Activated naive CD4-positive, alpha-beta T cell treated with anti-CD3 and anti-CD28 coated beads, Interleukin-2, amount 50 U/mL, for 72 hours (primary cell): Measurements from ENCODE around the gene RIT2. TPM values are rescaled to one million over a fixed set of nuclear protein-coding genes. Genes with fewer than 3 reads are reported as not detected.

ENCODE experiments used
- ATAC-seq, 2 donors: fragments of 150-1000 bp; cut with Tn5 transposase; 2 replicates each; pipeline ENCODE4 v1.10.0; 2021; ENCODE audit warnings: mild to moderate bottlenecking in 2 of 2, moderate library complexity in 2 of 2
- DNase-seq, 2 donors: peaks; one replicate each; pipeline ENCODE4 v3.0.0; 2021 to 2022; ENCODE audit warnings: low spot score in 2 of 2
- H3K27ac Mint-ChIP-seq, 2 donors: one replicate each; pipeline ENCODE4 v1.8.0; 2022; ENCODE audit warnings: mild to moderate bottlenecking in 2 of 2, mixed read lengths in 2 of 2
- H3K36me3 Mint-ChIP-seq, 2 donors: one replicate each; pipeline ENCODE4 v1.8.0; 2022; ENCODE audit warnings: mixed read lengths in 2 of 2
- H3K9me3 Mint-ChIP-seq, 2 donors: one replicate each; pipeline ENCODE4 v1.8.0; 2022; ENCODE audit warnings: mixed read lengths in 2 of 2
- total RNA-seq, 2 donors: library from RNA; stranded (reverse); gene quantifications; one replicate each; pipeline ENCODE4 v1.2.3, GENCODE V29; 2022

Gene RIT2
- total RNA-seq, 2 donors from 2014 or later = not detected

- Mint-ChIP-seq H3K36me3 (no peaks in the 10 kb centered on the region), H3K9me3 (peaks cover 0 to 7% of the 10 kb centered on the region in 2 donors), H3K27ac (no peak overlapping the region)
- ATAC-seq (no peak), DNase-seq (no peak)
Measured at GRCh38 chr18:43049021-43049420, 66.5 kb downstream of the RIT2 start.

- no peak overlapping the region for H3K27ac Mint-ChIP-seq
- H3K9me3 Mint-ChIP-seq = peaks cover 4 to 5% of the 10 kb centered on the region in 2 donors
- DNase-seq (no peak), ATAC-seq (no peak)
- H3K36me3 Mint-ChIP-seq = no peaks in the 10 kb centered on the region
Measured at GRCh38 chr18:43046322-43046721, 69.2 kb downstream of the RIT2 start.

- DNase-seq (no peak), ATAC-seq (no peak)
- peaks cover 14% of the 10 kb centered on the region in 2 donors for H3K9me3 Mint-ChIP-seq
- H3K27ac Mint-ChIP-seq = no peak overlapping the region
- H3K36me3 Mint-ChIP-seq = no peaks in the 10 kb centered on the region
Measured at GRCh38 chr18:43043626-43044025, 71.9 kb downstream of the RIT2 start.

GRCh38 chr18:43040281-43040680 lies 75.2 kb downstream of the RIT2 start:
- ATAC-seq (no peak), DNase-seq (no peak)
- peaks cover 21 to 25% of the 10 kb centered on the region in 2 donors for H3K9me3 Mint-ChIP-seq
- H3K36me3 Mint-ChIP-seq = no peaks in the 10 kb centered on the region
- H3K27ac Mint-ChIP-seq = no peak overlapping the region

- H3K9me3 Mint-ChIP-seq = peaks cover 21 to 24% of the 10 kb centered on the region in 2 donors
- no peaks in the 10 kb centered on the region for H3K36me3 Mint-ChIP-seq
- ATAC-seq = no peak
- H3K27ac Mint-ChIP-seq = no peak overlapping the region
- DNase-seq = no peak
Measured at GRCh38 chr18:43034683-43035500, 80.6 kb downstream of the RIT2 start.

GRCh38 chr18:43031169-43031568 lies 84.3 kb downstream of the RIT2 start:
- Mint-ChIP-seq H3K27ac (no peak overlapping the region), H3K9me3 (peaks cover 15 to 20% of the 10 kb centered on the region in 2 donors), H3K36me3 (no peaks in the 10 kb centered on the region)
- DNase-seq = no peak
- ATAC-seq = no peak

GRCh38 chr18:43029414-43029813 lies 86.1 kb downstream of the RIT2 start:
- H3K9me3 Mint-ChIP-seq = peaks cover 2 to 7% of the 10 kb centered on the region in 2 donors
- no peak overlapping the region for H3K27ac Mint-ChIP-seq
- ATAC-seq = no peak

GRCh38 chr18:43022874-43023273 lies 92.6 kb downstream of the RIT2 start:
- no peak overlapping the region for H3K27ac Mint-ChIP-seq
- ATAC-seq = no peak
- H3K9me3 Mint-ChIP-seq = peaks cover 8 to 18% of the 10 kb centered on the region in 2 donors
- no peak for DNase-seq
- no peaks in the 10 kb centered on the region for H3K36me3 Mint-ChIP-seq

More at GRCh38 chr18:43029414-43029813, 86.1 kb downstream of the RIT2 start:
- H3K36me3 Mint-ChIP-seq = no peaks in the 10 kb centered on the region
- no peak for DNase-seq

- no peak for DNase-seq
- peaks cover 10 to 20% of the 10 kb centered on the region in 2 donors for H3K9me3 Mint-ChIP-seq
- no peak overlapping the region for H3K27ac Mint-ChIP-seq
- no peak for ATAC-seq
- H3K36me3 Mint-ChIP-seq = no peaks in the 10 kb centered on the region
Measured at GRCh38 chr18:43017622-43018021, 97.9 kb downstream of the RIT2 start.

GRCh38 chr18:43013486-43013885 lies 102.0 kb downstream of the RIT2 start:
- no peaks in the 10 kb centered on the region for H3K36me3 Mint-ChIP-seq
- no peak overlapping the region for H3K27ac Mint-ChIP-seq
- DNase-seq (no peak), ATAC-seq (no peak)
- H3K9me3 Mint-ChIP-seq = peaks cover 11 to 17% of the 10 kb centered on the region in 2 donors

- H3K9me3 Mint-ChIP-seq = peaks cover 11 to 14% of the 10 kb centered on the region in 2 donors
- H3K36me3 Mint-ChIP-seq = no peaks in the 10 kb centered on the region
- H3K27ac Mint-ChIP-seq = no peak overlapping the region
- DNase-seq (no peak), ATAC-seq (no peak)
Measured at GRCh38 chr18:43012951-43013350, 102.5 kb downstream of the RIT2 start.

- Mint-ChIP-seq H3K27ac (no peak overlapping the region), H3K36me3 (no peaks in the 10 kb centered on the region), H3K9me3 (peaks cover 15% of the 10 kb centered on the region in 2 donors)
- no peak for DNase-seq
- no peak for ATAC-seq
Measured at GRCh38 chr18:43010611-43011010, 104.9 kb downstream of the RIT2 start.

- H3K9me3 Mint-ChIP-seq = peaks cover 16 to 18% of the 10 kb centered on the region in 2 donors
- H3K36me3 Mint-ChIP-seq = no peaks in the 10 kb centered on the region
- no peak for ATAC-seq
- no peak for DNase-seq
- no peak overlapping the region for H3K27ac Mint-ChIP-seq
Measured at GRCh38 chr18:43009674-43010073, 105.8 kb downstream of the RIT2 start.

GRCh38 chr18:43007365-43007764 lies 108.1 kb downstream of the RIT2 start:
- H3K36me3 Mint-ChIP-seq = no peaks in the 10 kb centered on the region
- H3K9me3 Mint-ChIP-seq = peaks cover 12 to 24% of the 10 kb centered on the region in 2 donors
- DNase-seq = no peak
- no peak overlapping the region for H3K27ac Mint-ChIP-seq
- ATAC-seq = no peak

GRCh38 chr18:43004421-43004820 lies 111.1 kb downstream of the RIT2 start:
- H3K9me3 Mint-ChIP-seq = peaks cover 17 to 39% of the 10 kb centered on the region in 2 donors
- DNase-seq = no peak
- H3K27ac Mint-ChIP-seq = no peak overlapping the region
- no peak for ATAC-seq
- no peaks in the 10 kb centered on the region for H3K36me3 Mint-ChIP-seq

GRCh38 chr18:43001821-43002220 lies 113.7 kb downstream of the RIT2 start:
- no peaks in the 10 kb centered on the region for H3K36me3 Mint-ChIP-seq
- no peak overlapping the region for H3K27ac Mint-ChIP-seq
- DNase-seq = no peak
- ATAC-seq = no peak
- peaks cover 13 to 39% of the 10 kb centered on the region in 2 donors for H3K9me3 Mint-ChIP-seq

- Mint-ChIP-seq H3K9me3 (peaks cover 21 to 29% of the 10 kb centered on the region in 2 donors), H3K36me3 (peaks cover 10 to 15% of the 10 kb centered on the region in 2 donors), H3K27ac (no peak overlapping the region)
- ATAC-seq (no peak), DNase-seq (no peak)
Measured at GRCh38 chr18:42996824-42997223, 118.7 kb downstream of the RIT2 start.

GRCh38 chr18:42980426-42980825 lies 135.1 kb downstream of the RIT2 start:
- no peak for ATAC-seq
- no peak overlapping the region for H3K27ac Mint-ChIP-seq
- H3K9me3 Mint-ChIP-seq = peaks cover 11 to 18% of the 10 kb centered on the region in 2 donors
- no peaks in the 10 kb centered on the region for H3K36me3 Mint-ChIP-seq
- DNase-seq = no peak
